GM23248 (cell line): Measurements from ENCODE around the gene DRG2.

Experiments
- EZH2 ChIP-seq: fragments of 200-600 bp; sonication (generic); IDR thresholded peaks from 2 replicates; pipeline ENCODE4 v1.6.1; 2018; ENCODE audit warnings: antibody characterized with exemption, mild to moderate bottlenecking; ENCODE audit not compliant: insufficient read depth, poor library complexity, severe bottlenecking
- EZH2phosphoT487 ChIP-seq: fragments of 200-600 bp; sonication (generic); IDR thresholded peaks from 2 replicates; pipeline ENCODE4 v1.6.1; 2018; ENCODE audit warnings: antibody characterized with exemption, moderate library complexity, mild to moderate bottlenecking, low read depth; ENCODE audit not compliant: insufficient read depth

DNA sequence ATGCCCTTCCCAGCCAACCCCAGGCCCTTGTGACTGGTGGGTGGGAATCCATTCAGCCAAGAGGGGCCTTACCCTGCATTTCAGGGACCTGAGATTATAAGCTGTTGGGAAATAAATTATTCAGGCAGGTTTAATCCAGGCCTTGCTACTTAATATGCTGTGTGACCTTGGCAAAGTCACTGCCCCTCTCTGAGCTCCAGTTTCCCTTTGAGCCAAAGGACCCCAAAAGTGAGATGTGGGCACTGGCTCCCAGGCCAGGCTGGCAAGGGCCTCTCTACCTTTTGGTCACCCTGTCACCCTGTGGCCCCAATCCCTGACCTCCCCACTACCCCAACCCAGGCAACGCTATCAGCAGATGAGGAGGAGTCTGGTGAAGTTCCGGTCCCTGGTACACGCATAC, 54.7 kb downstream of the DRG2 start:
- TF ChIP-seq EZH2phosphoT487 (no peak), EZH2 (no peak)
